GM19467 (cell line): ENCODE measurements around the gene LKAAEAR1.
"Not testable (repeated sequence)": the region's sequence is repeated elsewhere in the genome, so short reads cannot be mapped to it uniquely, and the experiment has no call there.

Experiments used
- ATAC-seq: cut with Tn5 transposase; IDR thresholded peaks from one replicate; pipeline ENCODE4 v1.9.1; 2021; ENCODE audit warnings: mild to moderate bottlenecking, moderate library complexity; ENCODE audit not compliant: unreplicated experiment

The LKAAEAR1 gene

GRCh38 chr20:64083804-64084684 is at the start of gene LKAAEAR1:
Gene LKAAEAR1 (minus strand): TSS chr20:64084398. CDS start chr20:64084219, 179 bp downstream.
- no peak for ATAC-seq

GRCh38 chr20:64131406-64131805 is 47.2 kb upstream of the LKAAEAR1 start:
- ATAC-seq, result no peak

- ATAC-seq, result no peak
Measured at GRCh38 chr20:64130876-64131275, 46.7 kb upstream of the LKAAEAR1 start.

- ATAC-seq, result no peak
Measured at GRCh38 chr20:64130271-64130670, 46.1 kb upstream of the LKAAEAR1 start.

GRCh38 chr20:64129146-64129782 is 45.1 kb upstream of the LKAAEAR1 start:
- no peak for ATAC-seq

- ATAC-seq, result not testable (repeated sequence)
Measured at GRCh38 chr20:64123517-64123916, 39.3 kb upstream of the LKAAEAR1 start.

- not testable (repeated sequence) for ATAC-seq
Measured at GRCh38 chr20:64122927-64123326, 38.7 kb upstream of the LKAAEAR1 start.

- no peak for ATAC-seq
Measured at GRCh38 chr20:64121586-64121985, 37.4 kb upstream of the LKAAEAR1 start.

- no peak for ATAC-seq
Measured at GRCh38 chr20:64119681-64120341, 35.6 kb upstream of the LKAAEAR1 start.

- ATAC-seq, result no peak
Measured at GRCh38 chr20:64119301-64119680, 35.1 kb upstream of the LKAAEAR1 start.

GRCh38 chr20:64117432-64117777 is 33.2 kb upstream of the LKAAEAR1 start:
- not testable (repeated sequence) for ATAC-seq

- no peak for ATAC-seq
Measured at GRCh38 chr20:64116541-64117431, 32.6 kb upstream of the LKAAEAR1 start.

GRCh38 chr20:64116016-64116415 is 31.8 kb upstream of the LKAAEAR1 start:
- no peak for ATAC-seq

- no peak for ATAC-seq
Measured at GRCh38 chr20:64115171-64115911, 31.1 kb upstream of the LKAAEAR1 start.

GRCh38 chr20:64114356-64114971 is 30.3 kb upstream of the LKAAEAR1 start:
- ATAC-seq, result no peak

- no peak for ATAC-seq
Measured at GRCh38 chr20:64113796-64114355, 29.7 kb upstream of the LKAAEAR1 start.

- no peak for ATAC-seq
Measured at GRCh38 chr20:64113444-64113775, 29.2 kb upstream of the LKAAEAR1 start.

- no peak for ATAC-seq
Measured at GRCh38 chr20:64112691-64113443, 28.7 kb upstream of the LKAAEAR1 start.
